Measurements from ENCODE around the gene MUC2.

Gene MUC2

DNA sequence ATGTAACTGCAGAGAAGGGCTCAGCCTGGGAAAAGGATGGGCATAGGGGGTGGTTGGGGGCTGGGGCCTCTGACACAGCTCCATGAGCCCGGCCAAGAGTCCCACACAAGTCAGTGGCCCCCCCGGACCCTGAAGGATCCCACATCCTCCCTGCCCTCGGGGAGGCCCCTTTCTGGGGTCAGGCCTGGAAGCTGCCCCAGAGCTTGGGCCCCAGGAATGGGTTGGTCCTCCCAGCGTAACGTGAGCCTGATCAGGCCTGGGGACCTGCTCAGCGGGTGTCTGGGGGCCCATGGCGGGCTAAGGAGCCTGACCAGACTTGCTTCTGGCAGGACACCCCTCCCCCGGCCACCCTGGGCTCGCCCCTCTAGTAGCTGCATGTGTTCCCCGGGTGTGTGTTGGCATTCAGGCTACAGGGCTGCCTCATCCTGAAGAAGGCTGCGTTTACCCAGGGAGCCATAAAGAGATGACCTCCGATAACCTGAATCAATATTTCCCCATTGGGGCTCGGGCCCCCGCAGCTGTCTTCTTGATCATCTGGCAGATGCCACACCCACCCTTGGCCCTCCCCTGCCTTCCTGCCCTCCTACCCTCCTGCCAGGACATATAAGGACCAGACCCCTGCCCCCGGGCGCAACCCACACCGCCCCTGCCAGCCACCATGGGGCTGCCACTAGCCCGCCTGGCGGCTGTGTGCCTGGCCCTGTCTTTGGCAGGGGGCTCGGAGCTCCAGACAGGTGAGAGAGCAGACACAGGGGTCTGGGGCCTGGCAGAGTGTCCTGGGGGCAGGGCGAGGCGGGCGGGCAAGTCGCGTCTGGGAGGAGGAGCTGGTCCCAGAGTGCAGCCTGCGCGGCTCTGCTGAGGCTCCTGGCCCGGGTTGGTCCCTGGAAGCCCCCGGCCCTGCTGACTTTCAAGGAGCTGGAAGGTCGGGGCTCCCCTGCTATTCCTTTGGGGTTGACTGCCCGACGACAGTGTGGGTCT lies at the start of gene MUC2:
Gene MUC2 (plus strand): TSS at position 631 of the 978 bp plus-strand sequence.
- peak; percentile 57 for DNase-seq

DNA sequence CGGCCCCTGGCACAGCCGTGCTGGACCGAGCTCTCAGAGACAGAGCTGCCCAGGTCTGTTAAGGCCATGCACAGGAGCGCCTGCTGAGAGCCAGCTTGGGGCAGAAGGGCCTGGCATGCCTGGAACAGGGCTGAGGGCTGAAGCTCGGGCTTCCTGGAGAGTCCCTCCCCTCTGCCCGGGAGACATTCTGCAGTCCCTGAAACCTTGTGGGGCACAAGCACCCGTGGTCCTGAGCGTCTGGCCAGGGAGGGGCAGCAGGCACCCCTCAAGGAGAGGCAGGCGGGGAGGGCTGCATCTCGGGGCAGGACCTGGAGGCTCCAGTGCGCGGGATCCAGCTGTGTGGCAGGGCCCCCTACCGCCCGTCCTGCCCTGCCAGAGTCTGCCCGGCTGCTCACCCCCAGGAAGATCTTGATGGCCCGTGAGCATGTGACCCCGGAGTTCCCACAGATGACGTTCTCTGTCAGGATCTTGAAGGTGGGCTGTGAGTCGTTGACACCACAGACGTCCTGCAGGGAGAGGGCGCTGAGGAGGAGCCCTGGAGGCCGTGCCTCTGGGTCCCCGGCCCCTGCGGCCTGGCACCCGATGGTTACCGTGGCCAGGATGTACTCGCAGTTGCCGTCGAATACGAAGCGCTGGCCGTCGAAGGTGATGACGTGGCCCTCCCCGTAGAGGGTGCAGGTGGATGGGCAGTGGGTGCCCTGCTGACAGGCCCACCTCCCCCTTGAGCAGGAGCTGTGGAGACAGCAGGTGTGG lies 49.1 kb upstream of the MUC2 start:
- no peak for DNase-seq

DNA sequence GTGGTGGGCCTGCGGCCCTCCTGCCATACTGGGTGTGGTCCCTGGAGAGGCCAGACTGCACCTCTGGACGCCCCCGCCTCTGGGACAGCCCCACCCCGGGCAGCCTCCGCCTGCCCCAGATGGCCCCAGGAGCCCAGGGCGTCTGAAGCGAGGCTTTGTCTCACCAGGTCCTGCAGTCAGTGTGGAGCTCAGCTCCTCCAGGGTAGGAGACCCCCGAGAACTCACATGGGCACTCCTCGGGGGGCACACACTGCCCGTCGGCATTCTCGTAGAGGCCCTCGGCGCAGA lies 48.6 kb upstream of the MUC2 start:
- DNase-seq = no peak

DNA sequence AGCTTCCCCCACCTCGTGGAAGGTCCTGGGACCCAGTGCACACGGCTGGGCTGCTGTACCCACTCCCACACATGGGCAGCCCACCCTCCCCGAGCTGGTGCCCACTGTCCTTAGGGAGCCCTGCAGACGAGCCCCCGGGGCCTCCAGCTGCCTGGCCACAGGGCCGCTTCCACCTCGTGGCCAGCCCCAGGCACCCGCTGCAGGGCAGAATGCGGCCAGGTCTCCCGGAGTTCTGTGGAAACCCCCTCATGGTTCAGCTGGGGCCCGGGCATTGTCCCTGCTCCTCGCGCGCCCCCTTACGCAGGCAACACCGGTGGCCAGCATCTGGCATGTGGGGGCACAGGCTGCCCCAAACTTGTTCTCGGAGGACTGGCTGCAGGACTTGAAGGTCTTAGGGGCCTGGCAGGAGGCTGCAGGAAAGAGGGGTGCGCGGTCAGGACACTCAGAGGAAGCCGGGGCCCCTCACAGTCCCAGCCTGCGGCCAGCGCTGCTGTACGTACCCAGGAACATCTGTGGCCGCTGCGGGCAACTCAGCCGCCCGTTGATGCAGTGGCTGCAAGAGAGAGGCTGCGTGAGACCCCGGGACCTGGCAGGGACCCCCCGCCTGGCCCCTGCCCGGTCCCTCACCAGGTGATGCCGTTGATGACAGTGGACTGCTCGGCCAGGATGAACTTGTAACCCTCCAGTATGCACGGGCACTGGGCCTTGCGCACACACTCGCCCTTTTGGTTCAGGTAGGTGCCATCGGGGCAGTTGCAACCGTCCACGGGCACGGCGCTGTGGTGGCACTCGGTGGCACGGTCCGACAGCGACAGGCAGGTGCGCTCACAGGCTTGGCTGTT lies 47.8 kb upstream of the MUC2 start:
- no peak for DNase-seq

DNA sequence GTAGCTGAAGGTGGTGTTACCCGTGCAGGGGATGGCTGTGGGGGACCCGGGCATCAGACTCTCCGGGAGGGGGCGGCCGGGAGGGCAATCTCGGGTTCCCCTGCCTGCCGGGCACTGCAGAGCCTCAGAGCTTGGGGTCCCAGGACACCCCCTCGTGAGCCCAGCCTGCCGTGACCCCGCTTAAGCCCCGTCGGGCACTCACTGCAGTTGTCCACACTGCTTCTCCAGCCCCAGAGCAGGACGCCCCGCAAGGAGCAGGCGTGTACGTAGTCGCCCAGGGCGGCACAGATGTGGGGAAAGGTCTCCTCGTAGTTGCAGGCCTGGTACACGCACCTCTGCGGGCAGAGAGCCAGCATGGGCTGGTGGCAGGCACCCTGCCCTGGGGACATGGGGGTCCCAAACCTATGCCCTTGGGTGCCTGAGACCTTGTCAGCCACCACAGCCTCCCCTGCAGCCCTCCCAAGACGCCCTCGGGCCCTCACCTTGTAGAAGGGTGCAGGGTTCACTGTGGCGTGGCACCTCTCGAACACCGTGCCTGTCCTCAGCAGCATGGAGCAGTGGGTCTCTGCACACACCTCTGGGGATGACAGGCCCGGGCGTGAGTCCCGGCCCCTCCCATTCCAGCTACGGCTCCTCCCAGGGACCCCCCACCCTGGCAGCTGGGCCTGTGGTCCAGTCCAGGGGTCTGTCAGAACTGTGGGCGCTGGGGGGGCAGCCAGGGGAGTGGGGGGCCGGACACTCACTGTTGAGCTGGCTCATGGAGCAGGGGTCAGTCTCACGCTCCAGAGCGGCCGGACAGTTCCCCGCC lies 47.0 kb upstream of the MUC2 start:
- DNase-seq = no peak

DNA sequence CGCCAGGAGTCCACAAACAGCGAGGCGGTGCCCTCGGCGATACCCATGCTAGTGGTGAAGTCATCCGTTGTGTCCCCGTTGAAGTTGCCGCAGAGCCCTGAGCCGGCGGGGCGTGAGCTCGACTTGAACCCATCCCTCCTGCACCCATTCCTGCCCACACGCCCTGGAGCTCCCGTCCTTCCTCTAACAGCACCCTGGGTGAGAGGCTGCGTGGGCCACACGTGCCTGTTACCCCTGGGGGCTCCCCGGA lies 46.5 kb upstream of the MUC2 start:
- no peak for DNase-seq

DNA sequence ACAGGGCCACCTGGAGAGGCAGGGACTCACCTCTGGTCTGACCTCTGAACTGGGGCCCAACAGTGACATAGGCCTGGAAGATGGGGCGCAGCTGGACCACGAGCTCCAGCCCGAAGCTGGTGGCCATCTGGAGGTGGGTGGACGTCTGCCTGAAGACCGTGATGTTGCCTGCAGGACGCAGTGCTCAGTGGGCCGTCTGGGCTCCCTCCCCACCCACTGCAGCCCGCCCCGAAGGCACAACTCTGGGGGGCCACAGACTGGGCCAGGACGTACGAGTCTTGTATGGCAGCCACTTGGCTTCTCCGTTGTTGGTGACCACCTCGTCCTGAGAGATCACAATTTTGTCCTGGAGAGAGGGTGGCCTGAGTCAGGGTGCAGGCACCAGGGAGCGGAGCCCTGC lies 46.1 kb upstream of the MUC2 start:
- DNase-seq = no peak

DNA sequence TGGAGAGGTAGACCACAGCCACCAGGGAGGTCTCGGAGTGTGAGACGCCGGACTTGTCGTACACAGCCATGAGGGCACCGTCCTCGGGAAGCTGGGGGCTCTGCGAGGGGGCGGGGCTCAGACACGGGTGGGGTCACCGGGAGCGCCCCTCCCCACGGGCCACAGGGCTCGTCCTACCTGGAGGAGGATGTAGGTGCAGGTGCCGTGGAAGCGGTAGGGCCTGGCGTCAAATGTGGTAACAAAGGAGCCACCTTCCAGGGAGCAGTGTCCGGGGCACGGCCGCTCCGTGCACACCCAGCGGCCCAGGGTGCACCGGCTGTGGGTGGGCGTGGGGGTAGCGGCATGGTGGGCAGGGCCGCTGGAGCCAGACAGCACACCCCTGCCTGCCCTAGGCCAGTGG lies 45.6 kb upstream of the MUC2 start:
- no peak for DNase-seq

DNA sequence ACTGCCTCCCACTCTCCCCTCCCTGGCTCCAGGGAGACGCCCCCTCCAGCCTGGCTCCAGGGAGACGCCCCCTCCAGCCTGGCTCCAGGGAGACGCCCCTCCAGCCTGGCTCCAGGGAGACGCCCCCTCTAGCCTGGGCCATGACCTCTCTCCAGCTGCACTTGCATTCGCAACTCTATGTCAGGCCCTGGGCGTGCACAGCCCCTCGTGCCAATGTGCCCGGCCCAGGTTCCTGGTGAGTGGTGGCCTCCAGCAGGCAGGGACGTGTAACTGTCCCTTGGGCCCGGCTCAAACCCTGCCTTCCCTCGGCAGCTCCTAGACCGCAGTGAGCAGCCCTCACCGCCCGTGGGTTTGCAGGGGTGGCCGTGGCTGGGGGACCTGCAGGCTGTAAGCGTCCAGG lies 45.0 kb upstream of the MUC2 start:
- DNase-seq = no peak

DNA sequence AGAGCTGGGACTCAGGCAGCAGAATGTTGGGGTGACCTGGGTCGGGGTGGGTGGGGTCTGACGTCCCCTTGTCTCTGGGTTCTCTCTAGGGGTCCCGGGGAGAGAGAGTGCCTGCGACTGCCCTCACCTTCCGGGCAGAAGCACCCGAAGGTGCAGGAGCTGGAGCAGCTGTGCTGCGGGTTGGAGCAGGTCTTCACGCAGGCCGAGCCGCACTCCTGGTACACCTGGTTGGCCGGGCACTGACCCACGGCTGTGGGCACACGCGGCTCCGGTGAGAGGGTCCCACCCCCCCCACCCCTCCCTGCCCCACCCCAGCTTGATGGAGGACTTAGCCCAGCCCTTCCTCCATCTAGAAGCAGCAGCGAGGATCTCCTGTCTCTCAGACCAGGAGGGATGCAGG lies 44.6 kb upstream of the MUC2 start:
- no peak for DNase-seq

DNA sequence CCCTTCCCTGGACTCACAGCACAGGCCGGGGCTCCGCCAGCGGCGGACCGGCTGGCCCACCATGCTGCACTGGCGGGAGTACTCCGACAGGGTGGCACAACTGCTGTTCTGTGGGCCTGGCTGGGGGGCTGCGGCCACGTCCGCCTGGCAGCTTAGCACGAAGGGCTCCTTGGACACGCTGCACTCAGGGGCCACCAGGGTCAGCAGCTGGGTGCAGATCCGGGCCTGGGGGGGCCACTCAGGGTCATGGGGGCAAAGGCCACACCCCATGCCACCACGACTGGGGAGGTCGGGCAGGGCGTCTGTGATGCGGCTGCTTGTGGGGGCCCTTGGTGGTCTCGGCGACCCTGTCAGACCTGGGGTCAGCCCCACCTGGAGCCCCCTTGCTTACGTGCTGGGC lies 44.1 kb upstream of the MUC2 start:
- no peak for DNase-seq

DNA sequence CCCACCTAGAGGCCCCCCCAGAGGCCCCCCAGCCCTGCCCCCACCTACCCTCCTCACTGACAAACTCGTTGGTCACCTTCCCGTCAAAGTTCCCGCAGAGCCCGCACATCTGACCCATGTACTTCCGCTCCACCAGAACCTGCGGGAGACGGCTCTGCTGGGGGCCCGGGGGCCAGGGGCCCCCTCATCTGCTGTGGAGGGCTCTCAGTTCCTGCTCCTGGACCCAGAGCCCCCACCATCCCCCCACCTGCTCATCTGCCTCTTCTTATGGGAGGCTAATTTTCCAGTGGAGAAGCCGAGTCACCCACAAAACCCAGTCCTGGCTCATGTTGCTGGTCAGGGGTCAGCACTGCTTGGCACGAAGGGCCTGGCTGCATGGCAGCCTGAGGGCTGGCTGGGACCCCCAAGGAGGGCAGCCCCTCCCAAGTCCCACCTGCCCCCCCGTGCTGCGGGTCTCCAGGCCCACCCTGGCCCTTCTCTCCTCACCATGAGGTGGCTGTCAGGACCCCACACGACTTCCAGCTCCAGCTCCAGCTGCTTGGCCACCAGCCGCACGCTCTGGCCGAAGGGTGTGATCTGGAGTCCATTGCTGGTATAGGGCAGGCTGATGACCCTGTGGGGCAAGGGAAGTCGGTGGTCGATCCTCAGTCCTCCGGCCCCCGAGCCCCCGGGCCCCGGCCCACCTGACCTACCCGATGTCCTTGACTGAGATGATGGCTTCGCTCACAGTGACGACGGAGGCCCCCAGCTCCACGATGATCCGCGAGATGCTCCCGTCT lies 43.4 kb upstream of the MUC2 start:
- no peak for DNase-seq

DNA sequence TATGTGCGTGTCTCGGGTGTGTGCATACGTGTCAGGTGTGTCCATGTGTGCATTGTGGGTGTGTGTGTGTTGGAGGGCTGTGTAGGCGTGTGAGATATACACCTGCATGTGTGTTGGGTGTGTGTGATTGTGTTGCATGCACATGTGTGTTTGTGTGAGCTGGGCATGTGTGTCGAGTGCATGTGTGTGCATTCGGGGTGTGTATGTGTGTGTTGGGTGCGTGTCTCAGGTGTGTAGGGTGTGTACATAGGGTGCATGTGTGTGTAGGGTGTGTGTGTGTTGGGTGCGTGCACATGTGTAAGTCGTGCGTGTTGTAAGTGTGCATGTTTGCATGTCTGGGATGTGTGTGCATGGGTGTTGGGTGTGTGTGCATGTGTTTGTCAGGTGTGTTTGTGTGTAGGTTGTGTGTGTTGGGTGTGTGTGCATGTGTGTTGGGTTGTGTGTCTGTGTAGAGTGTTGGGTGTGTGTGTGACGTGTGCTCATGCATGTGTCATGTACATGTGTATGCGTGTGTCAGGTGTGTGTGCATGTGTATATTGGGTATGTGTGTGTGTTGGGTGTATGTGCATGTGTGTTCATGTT lies 42.3 kb upstream of the MUC2 start:
- no peak for DNase-seq

DNA sequence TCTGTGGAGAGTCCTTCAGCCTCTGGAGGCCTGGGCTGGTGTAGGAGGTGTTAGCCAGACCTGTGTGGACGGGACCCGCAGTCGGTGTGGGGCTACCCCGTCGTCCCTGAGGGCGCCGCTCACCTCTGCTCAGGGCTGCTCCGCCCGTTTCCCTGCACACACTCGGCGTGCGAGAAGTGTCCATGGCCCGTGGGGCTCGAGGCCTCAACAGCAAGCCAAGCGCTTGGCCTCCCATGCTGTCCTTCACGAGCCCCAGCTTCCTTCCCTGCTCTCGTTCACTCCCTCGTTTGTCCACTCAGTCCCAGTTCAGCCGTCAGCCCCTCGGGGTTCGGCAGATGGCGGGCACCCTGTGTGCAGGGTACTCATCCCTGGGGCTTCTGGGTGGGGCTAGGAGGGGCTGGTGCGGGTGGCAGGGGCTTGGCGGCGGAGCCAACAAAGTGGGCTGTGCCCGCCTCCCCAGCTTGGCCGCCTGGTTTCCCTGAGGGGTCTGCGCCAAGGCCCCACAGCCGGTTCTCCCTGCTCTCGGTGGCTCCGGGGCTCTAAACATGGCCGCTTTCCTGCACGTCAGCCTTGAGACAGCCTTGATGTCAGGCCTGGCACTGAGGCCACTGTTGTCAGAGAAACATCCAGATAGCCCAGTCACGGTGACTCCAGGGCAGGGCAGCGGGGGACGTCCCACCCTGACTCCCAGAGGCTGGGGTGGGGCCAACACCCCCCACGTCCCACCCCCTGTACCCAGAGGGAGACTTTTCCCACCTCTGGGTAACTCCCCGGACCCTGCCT lies 41.5 kb upstream of the MUC2 start:
- no peak for DNase-seq

DNA sequence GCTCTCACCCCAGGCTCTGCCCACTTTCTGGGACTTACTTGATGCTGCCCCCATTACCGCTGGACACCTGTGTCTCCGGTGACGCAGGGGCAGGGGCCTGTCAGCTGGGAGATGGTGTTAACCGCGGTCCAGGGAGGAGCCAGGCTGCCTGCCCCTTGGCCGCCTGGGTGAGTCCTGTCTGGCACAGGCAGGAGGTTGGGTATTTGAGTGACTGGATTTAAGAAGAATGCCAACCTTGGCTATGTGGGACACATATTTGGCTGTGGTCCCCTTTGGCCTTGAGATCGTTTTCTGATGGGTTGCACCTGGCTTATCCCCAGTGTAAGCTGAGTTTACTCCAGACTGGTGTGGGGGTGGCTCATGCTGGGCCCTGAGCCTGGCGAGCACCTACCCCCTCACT lies 40.7 kb upstream of the MUC2 start:
- no peak for DNase-seq

DNA sequence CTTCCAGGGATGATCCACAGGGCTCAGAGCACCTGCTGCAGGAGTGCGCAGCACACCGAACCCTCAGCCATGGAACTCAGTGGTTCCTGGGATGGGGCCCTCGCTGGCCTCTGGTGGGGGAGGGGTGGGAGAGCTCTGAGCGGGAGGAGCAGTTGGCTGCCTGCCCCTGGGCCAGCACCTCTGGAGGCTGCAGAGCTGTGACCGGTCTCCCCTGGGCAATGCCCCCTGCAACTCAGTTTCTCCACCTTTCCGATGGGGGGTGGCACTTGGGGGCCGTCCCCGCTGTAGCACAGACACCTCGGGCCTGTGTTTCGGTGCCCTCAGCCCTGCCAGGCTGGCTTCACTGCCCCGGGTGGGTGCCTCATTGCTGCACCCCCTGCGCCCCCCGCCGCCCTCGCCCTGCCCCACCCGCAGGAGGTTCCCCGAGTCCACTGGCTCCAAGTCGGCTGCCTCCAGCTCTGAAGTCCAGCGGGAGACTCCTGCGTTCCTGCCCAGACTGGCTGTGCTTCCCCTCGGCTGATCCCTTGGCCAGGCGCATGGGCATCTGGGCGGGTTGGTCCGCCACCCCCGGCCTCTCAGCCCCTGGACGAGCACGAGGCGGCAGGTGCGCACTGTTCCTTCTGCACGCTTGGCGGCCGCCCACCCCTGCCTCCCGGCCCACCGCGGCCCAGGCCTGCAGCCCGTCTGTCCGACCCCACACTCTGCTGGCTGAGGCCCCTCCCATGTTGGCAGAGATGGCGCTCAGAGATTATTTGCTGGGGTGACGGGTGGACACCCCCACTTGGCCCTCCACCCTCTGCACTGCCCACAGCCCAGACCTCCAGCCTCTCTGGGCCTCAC lies 40.0 kb upstream of the MUC2 start:
- no peak for DNase-seq

DNA sequence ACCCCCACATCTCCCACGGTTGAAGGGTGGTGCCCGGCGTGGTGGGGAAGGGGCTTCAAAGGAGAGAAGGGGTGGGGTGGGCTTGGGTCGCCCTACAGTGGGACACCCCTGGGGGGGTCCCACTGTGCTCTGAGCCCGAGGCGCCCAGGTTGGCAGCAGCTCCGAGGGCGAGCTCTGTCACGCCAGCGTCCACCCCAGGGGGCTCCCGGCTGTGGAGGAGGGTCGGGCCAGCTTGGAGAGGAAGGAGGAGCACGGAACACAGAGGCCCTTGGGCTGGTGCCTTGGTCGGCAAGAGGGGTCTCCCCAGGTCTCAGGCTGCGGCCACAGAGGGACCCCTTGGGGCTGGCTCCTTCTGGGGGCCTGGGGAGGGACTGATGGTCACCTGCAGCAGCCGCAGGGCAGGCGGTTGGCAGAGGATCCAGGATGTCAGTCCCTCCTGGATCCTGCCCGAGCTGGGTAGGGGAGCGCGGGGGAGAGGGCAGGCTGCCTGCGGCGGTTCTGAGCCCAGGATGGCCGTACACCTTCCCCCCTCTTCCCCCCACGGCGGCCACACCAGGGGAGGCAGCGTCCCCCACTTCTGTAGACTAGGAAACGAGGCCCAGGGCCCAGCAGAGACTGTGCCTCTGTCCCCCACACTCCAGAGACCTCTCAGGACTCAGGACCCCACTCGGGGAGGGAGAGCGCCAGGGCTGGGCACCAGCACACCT lies 38.9 kb upstream of the MUC2 start:
- no peak for DNase-seq

DNA sequence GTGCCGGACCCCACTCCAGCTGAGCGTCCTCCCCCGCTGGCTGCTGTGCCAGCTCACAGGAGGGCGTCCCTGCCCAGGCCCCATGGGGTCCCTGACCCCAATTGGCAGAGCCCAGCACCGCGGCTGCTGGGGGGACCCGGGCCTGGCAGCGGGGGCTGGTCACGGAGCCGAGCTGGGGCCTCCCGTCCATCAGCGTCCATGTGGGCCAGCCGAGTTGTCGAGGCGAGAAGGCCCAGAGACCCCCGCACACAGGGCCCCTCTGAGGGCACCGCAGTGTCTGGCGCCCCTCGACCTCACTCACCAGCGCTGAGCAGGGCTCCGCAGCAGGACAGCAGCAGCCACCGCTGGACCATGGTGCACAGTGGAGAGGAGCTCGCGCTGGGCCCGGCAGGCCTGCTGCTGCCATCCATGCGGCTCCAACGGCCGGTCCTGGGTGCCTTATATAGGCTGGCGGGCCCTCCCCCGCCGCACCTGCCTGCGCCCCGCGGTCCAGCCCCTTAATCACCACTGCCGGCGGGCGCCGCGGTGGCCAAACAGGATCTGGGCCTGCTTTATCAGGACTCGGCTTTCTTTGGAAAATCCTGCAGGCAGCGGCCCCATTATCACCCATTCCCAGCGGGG lies 38.3 kb upstream of the MUC2 start, which contains the start of gene MUC6:
Gene MUC6 (minus strand): TSS at position 416 of the 621 bp plus-strand sequence. CDS start 63 bp downstream, at position 353.
- no peak for DNase-seq

DNA sequence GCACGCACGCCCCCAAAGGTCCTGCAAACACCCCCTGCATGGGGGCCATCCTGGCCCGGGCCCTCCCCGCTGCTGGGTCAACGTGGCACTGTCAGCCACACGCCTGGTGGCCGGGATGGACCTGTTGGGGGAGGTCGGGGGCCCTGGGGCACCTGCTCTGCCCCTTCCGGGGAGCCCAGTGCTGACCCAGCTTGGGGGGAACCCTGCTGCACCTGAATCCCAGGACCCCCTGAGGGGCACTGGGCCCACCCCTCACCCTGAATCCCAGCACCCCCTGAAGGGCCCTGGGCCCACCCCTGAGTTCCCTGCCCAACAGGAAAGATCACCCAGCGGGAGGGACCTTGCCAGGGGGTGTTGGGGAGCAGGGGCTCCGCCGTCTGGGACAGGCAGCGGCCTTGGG lies 37.7 kb upstream of the MUC2 start:
- no peak for DNase-seq
